Stimulated activated CD4-positive, alpha-beta T cell treated with anti-CD3 and anti-CD28 coated beads, Interleukin-4, amount 100 ng/mL, for 4 hours (primary cell): ENCODE data around the gene PCDHGC5.

ENCODE experiments used
- DNase-seq, 2 experiments: peaks; one replicate each; pipeline ENCODE4 v3.0.0-alpha.2; 2020

PCDHGC5 gene

GRCh38 chr5:141534492-141535213, 45.8 kb downstream of the PCDHGC5 start:
- DNase-seq, result no peak
